Stimulated activated CD8-positive, alpha-beta memory T cell treated with anti-CD3 and anti-CD28 coated beads, Interleukin-4, amount 100 ng/mL, for 48 hours (primary cell): ENCODE data around the gene ATP6V0D1.

Source experiments
- DNase-seq: peaks from one replicate; pipeline ENCODE4 v3.0.0-alpha.2; 2020

Gene ATP6V0D1

GRCh38 chr16:67460961-67461360 lies 20.0 kb downstream of the ATP6V0D1 start:
- DNase-seq = no peak

- no peak for DNase-seq
Observed at GRCh38 chr16:67460168-67460567, 20.8 kb downstream of the ATP6V0D1 start.

- DNase-seq = no peak
Observed at GRCh38 chr16:67459861-67460150, 21.2 kb downstream of the ATP6V0D1 start.

GRCh38 chr16:67459066-67459860 lies 21.7 kb downstream of the ATP6V0D1 start:
- DNase-seq = no peak

- no peak for DNase-seq
Observed at GRCh38 chr16:67458121-67458641, 22.8 kb downstream of the ATP6V0D1 start.

GRCh38 chr16:67457611-67458010 lies 23.3 kb downstream of the ATP6V0D1 start:
- no peak for DNase-seq

- DNase-seq = no peak
Observed at GRCh38 chr16:67456391-67457081, 24.4 kb downstream of the ATP6V0D1 start.

- no peak for DNase-seq
Observed at GRCh38 chr16:67454852-67455251, 26.1 kb downstream of the ATP6V0D1 start.

- DNase-seq = no peak
Observed at GRCh38 chr16:67454104-67454503, 26.9 kb downstream of the ATP6V0D1 start.

- DNase-seq = no peak
Observed at GRCh38 chr16:67451704-67452435, 29.1 kb downstream of the ATP6V0D1 start.

GRCh38 chr16:67451061-67451703 lies 29.8 kb downstream of the ATP6V0D1 start:
- no peak for DNase-seq

- no peak for DNase-seq
Observed at GRCh38 chr16:67449739-67450138, 31.2 kb downstream of the ATP6V0D1 start.

GRCh38 chr16:67449336-67449735 lies 31.6 kb downstream of the ATP6V0D1 start:
- no peak for DNase-seq

- DNase-seq = no peak
Observed at GRCh38 chr16:67448580-67448979, 32.4 kb downstream of the ATP6V0D1 start.

- DNase-seq = peak; percentile 88
Observed at GRCh38 chr16:67447508-67448076, 33.4 kb downstream of the ATP6V0D1 start.

- DNase-seq = no peak
Observed at GRCh38 chr16:67446968-67447507, 33.9 kb downstream of the ATP6V0D1 start.

GRCh38 chr16:67445913-67446907 lies 34.7 kb downstream of the ATP6V0D1 start:
- no peak for DNase-seq

- no peak for DNase-seq
Observed at GRCh38 chr16:67445441-67445912, 35.5 kb downstream of the ATP6V0D1 start.

GRCh38 chr16:67445126-67445426 lies 35.9 kb downstream of the ATP6V0D1 start:
- DNase-seq = no peak

GRCh38 chr16:67444259-67445125 lies 36.5 kb downstream of the ATP6V0D1 start:
- no peak for DNase-seq
